GM23338 (cell line): ENCODE measurements around the gene SCIN. TPM values are rescaled to one million over a fixed set of nuclear protein-coding genes. Genes with fewer than 3 reads are reported as not detected.

Experiments used
- ATAC-seq: fragments of 200-7000 bp; cut with Tn5 transposase; 3 replicates; pipeline ENCODE4 v1.9.1; 2020
- DNase-seq: peaks from one replicate; pipeline ENCODE4 v3.0.0-alpha.2; 2015; ENCODE audit warnings: low spot score
- H2AFZ ChIP-seq: fragments of 200-600 bp; sonication (generic); 2 replicates; pipeline ENCODE4 v1.8.0; 2016; ENCODE audit warnings: antibody characterized with exemption, mild to moderate bottlenecking, moderate library complexity
- H3F3A ChIP-seq: fragments of 200-600 bp; sonication (generic); replicated peaks from 2 replicates; pipeline ENCODE4 v1.8.0; 2017; ENCODE audit warnings: antibody characterized with exemption, mixed run types, low read depth
- H3K27ac ChIP-seq: fragments of 200-600 bp; sonication (generic); 2 replicates; pipeline ENCODE4 v1.6.1; 2016; ENCODE audit warnings: low read depth
- H3K27me3 ChIP-seq: fragments of 200-600 bp; sonication (generic); 2 replicates; pipeline ENCODE4 v1.8.0; 2016; ENCODE audit warnings: mild to moderate bottlenecking, mixed run types, moderate library complexity; ENCODE audit not compliant: insufficient read depth
- H3K36me3 ChIP-seq: fragments of 200-600 bp; sonication (generic); 2 replicates; pipeline ENCODE4 v1.8.0; 2016; ENCODE audit warnings: mild to moderate bottlenecking; ENCODE audit not compliant: insufficient read depth
- H3K4me1 ChIP-seq: fragments of 200-600 bp; sonication (generic); 2 replicates; pipeline ENCODE4 v1.8.0; 2016; ENCODE audit warnings: mild to moderate bottlenecking, moderate library complexity; ENCODE audit not compliant: insufficient read depth
- H3K4me2 ChIP-seq: fragments of 200-600 bp; sonication (generic); 2 replicates; pipeline ENCODE4 v1.7.1; 2017; ENCODE audit warnings: mixed run types
- H3K4me3 ChIP-seq: fragments of 200-600 bp; sonication (generic); 2 replicates; pipeline ENCODE4 v1.6.1; 2016; ENCODE audit warnings: mixed run types
- H3K79me2 ChIP-seq: fragments of 200-600 bp; sonication (generic); replicated peaks from 2 replicates; pipeline ENCODE4 v1.8.0; 2017; ENCODE audit warnings: mild to moderate bottlenecking; ENCODE audit not compliant: insufficient read depth
- H3K9me2 ChIP-seq: fragments of 200-600 bp; sonication (generic); 2 replicates; pipeline ENCODE4 v1.8.0; 2017; ENCODE audit not compliant: insufficient read depth
- H4K20me1 ChIP-seq: fragments of 200-600 bp; sonication (generic); replicated peaks from 2 replicates; pipeline ENCODE4 v1.8.0; 2017; ENCODE audit warnings: mild to moderate bottlenecking; ENCODE audit not compliant: insufficient read depth
- H3K27ac Mint-ChIP-seq: 2 replicates; pipeline ENCODE4 v1.8.0; 2020; ENCODE audit warnings: inconsistent platforms, mild to moderate bottlenecking, moderate library complexity, mixed read lengths
- H3K27me3 Mint-ChIP-seq: 3 replicates; pipeline ENCODE4 v1.8.0; 2022; ENCODE audit warnings: low read depth, mild to moderate bottlenecking, moderate library complexity, mixed read lengths, inconsistent platforms; ENCODE audit not compliant: insufficient read depth, poor library complexity
- H3K36me3 Mint-ChIP-seq: 3 replicates; pipeline ENCODE4 v1.8.0; 2021; ENCODE audit warnings: low read depth, mild to moderate bottlenecking, inconsistent platforms, moderate library complexity, mixed read lengths
- H3K4me1 Mint-ChIP-seq: 3 replicates; pipeline ENCODE4 v1.8.0; 2020; ENCODE audit warnings: mild to moderate bottlenecking, inconsistent platforms, mixed read lengths
- H3K4me3 Mint-ChIP-seq: 3 replicates; pipeline ENCODE4 v1.8.0; 2021; ENCODE audit warnings: moderate library complexity, mild to moderate bottlenecking, inconsistent platforms, mixed read lengths
- H3K9me3 Mint-ChIP-seq: 3 replicates; pipeline ENCODE4 v1.8.0; 2020; ENCODE audit warnings: moderate library complexity, mild to moderate bottlenecking, inconsistent platforms, mixed read lengths
- CREB1 ChIP-seq: fragments of 250-450 bp; sonication (Bioruptor Pico); IDR thresholded peaks from 2 replicates; pipeline ENCODE4 v1.5.0; 2020; ENCODE audit warnings: low read depth, mild to moderate bottlenecking, moderate library complexity
- POLR2AphosphoS5 ChIP-seq: IDR thresholded peaks from 2 replicates; pipeline ENCODE4 v1.6.1; 2016; ENCODE audit warnings: antibody characterized with exemption, low read depth
- REST ChIP-seq: IDR thresholded peaks from one replicate; pipeline ENCODE4 v1.6.1; 2018; ENCODE audit warnings: antibody characterized with exemption; ENCODE audit not compliant: unreplicated experiment
- STAT1 ChIP-seq: IDR thresholded peaks from one replicate; pipeline ENCODE4 v1.6.1; 2016; ENCODE audit warnings: antibody characterized with exemption; ENCODE audit not compliant: unreplicated experiment
- ZNF114 ChIP-seq: fragments of 250-450 bp; sonication (Bioruptor Pico); IDR thresholded peaks from 2 replicates; pipeline ENCODE4 v1.5.0; 2020; ENCODE audit warnings: mild to moderate bottlenecking, moderate library complexity
- ZNF331 ChIP-seq: fragments of 250-450 bp; sonication (Bioruptor Pico); IDR thresholded peaks from 2 replicates; pipeline ENCODE4 v1.5.0; 2020; ENCODE audit warnings: low read depth, mild to moderate bottlenecking, moderate library complexity
- ZNF462 ChIP-seq: fragments of 250-450 bp; sonication (Bioruptor Pico); IDR thresholded peaks from 2 replicates; pipeline ENCODE4 v1.5.0; 2020; ENCODE audit warnings: mild to moderate bottlenecking, moderate library complexity
- polyA plus RNA-seq: library from polyadenylated mRNA; unstranded; fragments of >200 nt; fragmentation: Nextera tagmentation; extraction: Ambion mirVana; gene quantifications from 2 replicates; pipeline ENCODE4 v1.2.1, GENCODE V29; 2016
- total RNA-seq: library from RNA; depleted of rRNA; stranded (reverse); fragments of >200 nt; shearing (Covaris generic); gene quantifications from 2 replicates; pipeline ENCODE4 v1.2.3, GENCODE V29; 2014

SCIN gene
- total and polyA plus RNA-seq, 2 experiments from 2014 or later: 0.80 to 0.92 TPM

GRCh38 chr7:12695965-12696364, 125.4 kb downstream of the SCIN start (continued):
- TF ChIP-seq REST (no peak), ZNF462 (CRISPR knock-in tag) (no peak)

GRCh38 chr7:12699299-12699698, 128.8 kb downstream of the SCIN start:
- peaks cover 31% of the 10 kb centered on the region for H3K36me3 Mint-ChIP-seq
- no peak for ATAC-seq
- Histone ChIP-seq H3K27ac (no peak overlapping the region), H2AFZ (no peak overlapping the region), H3F3A (no peaks in the 10 kb centered on the region), H3K4me3 (no peak overlapping the region), H3K36me3 (no peaks in the 10 kb centered on the region), H3K9me2 (no peaks in the 10 kb centered on the region), H3K4me2 (no peak overlapping the region), H3K4me1 (peaks cover 6% of the 10 kb centered on the region), H3K27me3 (no peaks in the 10 kb centered on the region), H4K20me1 (no peaks in the 10 kb centered on the region), H3K79me2 (peaks cover 4% of the 10 kb centered on the region; the same call in 1 of the 2 replicates)
- peaks cover 20% of the 10 kb centered on the region for H3K9me3 Mint-ChIP-seq
- no peak for DNase-seq
- H3K27me3 Mint-ChIP-seq: no peaks in the 10 kb centered on the region
- no peak overlapping the region for H3K4me3 Mint-ChIP-seq
- peaks cover 5% of the 10 kb centered on the region for H3K4me1 Mint-ChIP-seq
- no peak overlapping the region for H3K27ac Mint-ChIP-seq
- no peak for TF ChIP-seq CREB1 (CRISPR knock-in tag)
- no peak for TF ChIP-seq STAT1
- no peak for TF ChIP-seq ZNF114
- TF ChIP-seq ZNF331 (CRISPR knock-in tag): no peak
- TF ChIP-seq POLR2AphosphoS5: no peak
